IMR-90 (cell line): ENCODE data around the gene CLCA2. TPM values are rescaled to one million over a fixed set of nuclear protein-coding genes. Genes with fewer than 3 reads are reported as not detected.

Experiments used
- ATAC-seq: fragments of 200-7000 bp; cut with Tn5 transposase; 2 replicates; pipeline ENCODE4 v1.9.1; 2020; ENCODE audit warnings: low read depth, mild to moderate bottlenecking, moderate library complexity
- BruUV-seq: library from RNA; stranded (reverse); fragments of 400-500 nt; replicated peaks from 2 replicates; lab custom pipeline; 2021; lab: Mats Ljungman, UMichigan
- CTCF ChIA-PET: fragments of 300-600 bp; formaldehyde crosslinking; extraction: SDS; loops from one replicate; lab custom pipeline; 2021; ENCODE audit warnings: antibody characterized with exemption; lab: Yijun Ruan, JAX
- POLR2A ChIA-PET: fragments of 300-600 bp; sonication (Branson Sonifier 250); formaldehyde crosslinking; loops from one replicate; lab custom pipeline; 2022; ENCODE audit warnings: antibody characterized with exemption; ENCODE audit not compliant: unreplicated experiment; lab: Charles Lee
- DNase-seq: peaks from one replicate; pipeline ENCODE4 v3.0.0; 2013
- H2AFZ ChIP-seq: replicated peaks from 2 replicates; pipeline ENCODE3; 2013; ENCODE audit warnings: low read length, mild to moderate bottlenecking; ENCODE audit not compliant: poor library complexity
- H2AK5ac ChIP-seq: 2 replicates; pipeline ENCODE4 v1.6.1; 2013; ENCODE audit warnings: low read depth, low read length, inconsistent platforms
- H2AK9ac ChIP-seq: replicated peaks from 2 replicates; pipeline ENCODE3; 2013; ENCODE audit warnings: mild to moderate bottlenecking, low read depth, low read length, moderate library complexity; ENCODE audit not compliant: poor library complexity
- H2BK120ac ChIP-seq: 2 replicates; pipeline ENCODE4 v1.6.1; 2013; ENCODE audit warnings: low read depth, low read length, inconsistent platforms
- H2BK15ac ChIP-seq: 3 replicates; pipeline ENCODE4 v1.6.1; 2013; ENCODE audit warnings: low read depth, low read length, inconsistent platforms
- H2BK20ac ChIP-seq: 2 replicates; pipeline ENCODE4 v1.6.1; 2013; ENCODE audit warnings: low read depth, mild to moderate bottlenecking, inconsistent platforms, low read length, moderate library complexity
- H2BK5ac ChIP-seq: 2 replicates; pipeline ENCODE4 v1.6.1; 2013; ENCODE audit warnings: mild to moderate bottlenecking, low read depth, low read length, inconsistent platforms; ENCODE audit not compliant: poor library complexity, severe bottlenecking
- H3K14ac ChIP-seq: replicated peaks from 2 replicates; pipeline ENCODE4 v1.6.1; 2013; ENCODE audit warnings: low read depth, low read length, inconsistent platforms
- H3K18ac ChIP-seq: 2 replicates; pipeline ENCODE4 v1.6.1; 2013; ENCODE audit warnings: low read depth, low read length, control low read depth
- H3K23ac ChIP-seq: 2 replicates; pipeline ENCODE4 v1.6.1; 2013; ENCODE audit warnings: low read depth, low read length, inconsistent platforms
- H3K27ac ChIP-seq: 2 replicates; pipeline ENCODE4 v1.5.1; 2013; ENCODE audit warnings: mild to moderate bottlenecking, control low read depth, low read length; ENCODE audit not compliant: insufficient read depth
- H3K27me3 ChIP-seq: 2 replicates; pipeline ENCODE4 v1.6.1; 2013; ENCODE audit warnings: low read length; ENCODE audit not compliant: control insufficient read depth, insufficient read depth
- H3K36me3 ChIP-seq: 2 replicates; pipeline ENCODE4 v1.6.1; 2013; ENCODE audit warnings: low read length, mixed read lengths; ENCODE audit not compliant: control insufficient read depth, insufficient read depth
- H3K4ac ChIP-seq: 2 replicates; pipeline ENCODE4 v1.6.1; 2013; ENCODE audit warnings: low read depth, low read length, inconsistent platforms
- H3K4me1 ChIP-seq: 2 replicates; pipeline ENCODE4 v1.6.1; 2013; ENCODE audit warnings: low read length, mixed read lengths; ENCODE audit not compliant: control insufficient read depth, insufficient read depth
- H3K4me2 ChIP-seq: 2 replicates; pipeline ENCODE4 v1.6.1; 2013; ENCODE audit warnings: low read depth, mild to moderate bottlenecking, control low read depth, low read length, moderate library complexity
- H3K4me3 ChIP-seq: 2 replicates; pipeline ENCODE4 v1.5.1; 2013; ENCODE audit warnings: low read depth, mild to moderate bottlenecking, control low read depth, low read length, moderate library complexity; ENCODE audit not compliant: insufficient read depth
- H3K56ac ChIP-seq: 2 replicates; pipeline ENCODE4 v1.6.1; 2013; ENCODE audit warnings: low read length, inconsistent platforms; ENCODE audit not compliant: insufficient read depth; ENCODE audit errors: extremely low read depth
- H3K79me1 ChIP-seq, 2 experiments: 2 replicates each; pipeline ENCODE4 v1.6.1; 2013; ENCODE audit warnings: low read length in 2 of 2, inconsistent platforms in 1 of 2, low read depth in 1 of 2
- H3K9ac ChIP-seq: 2 replicates; pipeline ENCODE4 v1.6.1; 2013; ENCODE audit warnings: low read depth, low read length, control low read depth
- H3K9me1 ChIP-seq: 2 replicates; pipeline ENCODE4 v1.6.1; 2013; ENCODE audit warnings: low read length, inconsistent platforms; ENCODE audit not compliant: insufficient read depth
- H3K9me3 ChIP-seq: 2 replicates; pipeline ENCODE4 v1.6.1; 2013; ENCODE audit warnings: low read length; ENCODE audit not compliant: control insufficient read depth, insufficient read depth
- H4K20me1 ChIP-seq: 2 replicates; pipeline ENCODE4 v1.6.1; 2013; ENCODE audit warnings: low read length, inconsistent platforms; ENCODE audit not compliant: insufficient read depth
- H4K5ac ChIP-seq: 2 replicates; pipeline ENCODE4 v1.6.1; 2013; ENCODE audit warnings: mild to moderate bottlenecking, low read depth, low read length, control low read depth
- H4K8ac ChIP-seq, 2 experiments: 2 replicates each; pipeline ENCODE4 v1.6.1; 2013; ENCODE audit warnings: low read depth in 2 of 2, low read length in 2 of 2, control low read depth in 1 of 2, inconsistent platforms in 1 of 2
- H4K91ac ChIP-seq: 2 replicates; pipeline ENCODE4 v1.6.1; 2013; ENCODE audit warnings: low read depth, low read length, inconsistent platforms; ENCODE audit not compliant: insufficient read depth
- ELK1 ChIP-seq: fragments of 150-350 bp; IDR thresholded peaks from 2 replicates; pipeline ENCODE4 v1.6.1; 2016; ENCODE audit warnings: low read depth, mild to moderate bottlenecking, low read length, moderate library complexity, borderline replicate concordance
- MAFK ChIP-seq: IDR thresholded peaks from 2 replicates; pipeline ENCODE4 v1.6.1; 2012; ENCODE audit warnings: low read depth, low read length, improper control_type of control experiment
- POLR2A ChIP-seq: IDR thresholded peaks from 2 replicates; pipeline ENCODE4 v1.6.1; 2012; ENCODE audit warnings: mild to moderate bottlenecking, low read depth, low read length
- RCOR1 ChIP-seq: IDR thresholded peaks from 2 replicates; pipeline ENCODE4 v1.6.1; 2012; ENCODE audit warnings: mild to moderate bottlenecking, low read length, improper control_type of control experiment; ENCODE audit not compliant: insufficient replicate concordance
- RFX5 ChIP-seq: IDR thresholded peaks from 2 replicates; pipeline ENCODE4 v1.8.0; 2012; ENCODE audit warnings: low read depth, mild to moderate bottlenecking, low read length, moderate library complexity
- WGBS, 2 experiments: methylation state at CpG; one replicate each; pipeline versions ENCODE4 v1.1.5 to v1.1.7; 2013; ENCODE audit warnings: missing lambda C conversion rate in 2 of 2; ENCODE audit not compliant: insufficient read length in 1 of 2; ENCODE audit errors: extremely low coverage in 2 of 2; 5-methylcytosine and 5-hydroxymethylcytosine counted together
- dilution Hi-C: fragments of 300-500 bp; cut with HindIII; formaldehyde crosslinking; loops from one replicate; pipeline ENCODE4 v1.14.3; 2018; ENCODE audit warnings: low sequenced_read_pairs; ENCODE audit not compliant: unreplicated experiment
- in situ Hi-C: fragments of 300-500 bp; cut with MboI; formaldehyde crosslinking; loops from 3 replicates; pipeline ENCODE4 v1.14.3; 2019; ENCODE audit warnings: low sequenced_read_pairs, inconsistent platforms, mixed read lengths
- intact Hi-C: fragments of 100-400 bp; cut with micrococcal nuclease; formaldehyde crosslinking; loops from 2 replicates; pipeline ENCODE4 v1.10.0; 2022
- polyA plus RNA-seq, 3 experiments: library from polyadenylated mRNA; depleted of rRNA; stranded (reverse); fragments of >200 nt; gene quantifications; 2 replicates each; pipeline ENCODE4 v1.2.3, GENCODE V29; 2012; ENCODE audit warnings: low replicate concordance in 1 of 3
- total RNA-seq: library from RNA; depleted of rRNA; stranded (reverse); fragments of >200 nt; gene quantifications from 2 replicates; pipeline ENCODE4 v1.2.3, GENCODE V29; 2012
- TF ChIP-seq, protein P1 (sequence below): conservative IDR thresholded peaks from 2 replicates; pipeline ENCODE4 v1.5.1; 2012; ENCODE audit warnings: mild to moderate bottlenecking, low read depth, low read length, improper control_type of control experiment

CLCA2 gene
- total and polyA plus RNA-seq, 2 of the 4 experiments (the other 2 are of a cell fraction) = 0.09 to 0.18 TPM

- Histone ChIP-seq H4K91ac (no peak overlapping the region), H4K20me1 (no peaks in the 10 kb centered on the region), H2BK15ac (no peak overlapping the region), H2BK5ac (no peak overlapping the region), H3K4ac (no peak overlapping the region), H3K14ac (no peak overlapping the region), H3K27ac (no peak overlapping the region), H2AK9ac (no peak overlapping the region), H3K4me3 (no peak overlapping the region), H3K56ac (no peak overlapping the region), H3K9me3 (no peaks in the 10 kb centered on the region), H4K5ac (no peak overlapping the region), H3K4me2 (no peak overlapping the region), H4K8ac (no peak overlapping the region), H3K9me1 (no peaks in the 10 kb centered on the region), H2BK20ac (no peak overlapping the region), H2BK120ac (no peak overlapping the region), H3K4me1 (peaks cover 2% of the 10 kb centered on the region), H2AK5ac (no peak overlapping the region), H2AFZ (peak overlapping the region; percentile 62), H3K36me3 (no peaks in the 10 kb centered on the region), H3K9ac (no peak overlapping the region), H3K27me3 (peaks cover 9% of the 10 kb centered on the region), H3K79me1 (no peaks in the 10 kb centered on the region), H3K18ac (no peak overlapping the region), H3K23ac (no peak overlapping the region)
- ChIA-PET POLR2A (no interaction called here), CTCF (no interaction called here)
- WGBS, 2 experiments = 80% methylated on average over 1 of the region's 18 CpGs; no CpG with 5 or more reads in 1 of the 2 experiments
- BruUV-seq = no TSS peak
- intact Hi-C loops = loop anchor here (5.0 to 10.0 kb wide), 2 partner anchors 106 to 462 kb away; partner anchors contain the start of gene ODF2L
- DNase-seq (no peak), ATAC-seq (no peak)
- TF ChIP-seq MAFK (no peak), RCOR1 (no peak), POLR2A (no peak), ELK1 (no peak), RFX5 (no peak)
- TF ChIP-seq, protein P1, sequence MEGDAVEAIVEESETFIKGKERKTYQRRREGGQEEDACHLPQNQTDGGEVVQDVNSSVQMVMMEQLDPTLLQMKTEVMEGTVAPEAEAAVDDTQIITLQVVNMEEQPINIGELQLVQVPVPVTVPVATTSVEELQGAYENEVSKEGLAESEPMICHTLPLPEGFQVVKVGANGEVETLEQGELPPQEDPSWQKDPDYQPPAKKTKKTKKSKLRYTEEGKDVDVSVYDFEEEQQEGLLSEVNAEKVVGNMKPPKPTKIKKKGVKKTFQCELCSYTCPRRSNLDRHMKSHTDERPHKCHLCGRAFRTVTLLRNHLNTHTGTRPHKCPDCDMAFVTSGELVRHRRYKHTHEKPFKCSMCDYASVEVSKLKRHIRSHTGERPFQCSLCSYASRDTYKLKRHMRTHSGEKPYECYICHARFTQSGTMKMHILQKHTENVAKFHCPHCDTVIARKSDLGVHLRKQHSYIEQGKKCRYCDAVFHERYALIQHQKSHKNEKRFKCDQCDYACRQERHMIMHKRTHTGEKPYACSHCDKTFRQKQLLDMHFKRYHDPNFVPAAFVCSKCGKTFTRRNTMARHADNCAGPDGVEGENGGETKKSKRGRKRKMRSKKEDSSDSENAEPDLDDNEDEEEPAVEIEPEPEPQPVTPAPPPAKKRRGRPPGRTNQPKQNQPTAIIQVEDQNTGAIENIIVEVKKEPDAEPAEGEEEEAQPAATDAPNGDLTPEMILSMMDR = no peak
- in situ Hi-C loops = no loop called here
- dilution Hi-C loops = no loop called here
Measured at GRCh38 chr1:86502721-86503405, 78.9 kb downstream of the CLCA2 start.
